ENCODE measurements around the gene PBX1.

PBX1 gene

GRCh38 chr1:164703960-164704411 lies 145.0 kb downstream of the PBX1 start:
- DNase-seq, result no peak

DNA sequence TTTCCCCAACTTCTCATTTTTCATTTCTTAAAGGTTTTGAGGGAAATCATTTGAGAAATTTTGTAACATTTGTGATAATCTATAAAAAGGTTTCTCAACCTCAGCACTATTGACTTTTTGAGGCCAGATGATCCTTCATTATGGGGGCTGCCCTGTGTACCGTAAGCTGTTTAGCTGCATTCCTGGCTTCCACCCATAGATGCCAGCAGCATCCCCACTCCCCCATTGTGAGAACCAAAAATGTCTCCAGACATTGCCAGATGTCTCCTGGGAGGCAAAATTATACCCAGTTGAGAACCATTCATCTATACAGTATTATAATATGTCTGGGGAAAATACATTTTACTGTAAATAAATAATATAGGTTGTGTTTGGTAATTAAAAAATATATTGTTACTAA lies 146.0 kb downstream of the PBX1 start:
- peak; percentile 64 for DNase-seq

DNA sequence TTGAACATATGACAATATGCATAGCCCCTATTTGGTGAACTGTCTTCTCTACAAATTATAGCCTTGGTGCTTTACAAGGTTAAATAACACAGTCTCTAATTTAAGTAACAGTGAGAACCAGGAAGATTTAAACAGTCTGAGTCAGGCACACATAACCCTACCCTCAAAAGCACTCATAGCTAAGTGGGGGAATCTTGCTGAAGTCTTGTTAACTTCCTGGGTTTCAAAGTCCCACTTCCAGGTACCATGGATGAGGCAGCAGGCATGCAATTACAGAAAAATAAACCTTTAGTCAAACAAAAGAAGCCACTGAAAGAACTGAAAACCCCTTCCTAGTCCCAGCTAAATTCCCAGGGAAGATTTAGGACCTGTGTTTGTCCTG lies 147.6 kb downstream of the PBX1 start:
- DNase-seq, result no peak

GRCh38 chr1:164707868-164708331 lies 148.9 kb downstream of the PBX1 start:
- DNase-seq, result no peak

- DNase-seq, result no peak
Measured at GRCh38 chr1:164708596-164708995, 149.6 kb downstream of the PBX1 start.

DNA sequence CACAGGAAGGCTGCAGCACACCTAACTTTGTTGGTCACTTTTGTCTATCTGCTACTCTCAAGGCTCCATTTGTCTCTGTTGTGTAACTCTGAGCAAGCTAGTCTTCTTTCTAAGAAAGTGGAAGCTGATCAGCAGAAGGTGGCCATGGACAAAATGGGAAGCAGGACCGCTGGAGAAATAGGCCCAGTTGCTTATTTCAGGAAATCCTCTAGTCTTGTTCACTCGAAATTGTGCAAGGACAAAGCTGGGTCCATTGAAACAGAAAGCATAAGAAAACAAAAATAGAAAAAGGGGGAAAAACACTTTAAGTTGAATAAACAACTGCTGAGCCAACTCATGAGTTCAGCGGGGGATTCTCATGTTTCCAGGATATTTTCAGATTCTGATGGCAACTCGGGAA lies 150.1 kb downstream of the PBX1 start:
- DNase-seq, result no peak

DNA sequence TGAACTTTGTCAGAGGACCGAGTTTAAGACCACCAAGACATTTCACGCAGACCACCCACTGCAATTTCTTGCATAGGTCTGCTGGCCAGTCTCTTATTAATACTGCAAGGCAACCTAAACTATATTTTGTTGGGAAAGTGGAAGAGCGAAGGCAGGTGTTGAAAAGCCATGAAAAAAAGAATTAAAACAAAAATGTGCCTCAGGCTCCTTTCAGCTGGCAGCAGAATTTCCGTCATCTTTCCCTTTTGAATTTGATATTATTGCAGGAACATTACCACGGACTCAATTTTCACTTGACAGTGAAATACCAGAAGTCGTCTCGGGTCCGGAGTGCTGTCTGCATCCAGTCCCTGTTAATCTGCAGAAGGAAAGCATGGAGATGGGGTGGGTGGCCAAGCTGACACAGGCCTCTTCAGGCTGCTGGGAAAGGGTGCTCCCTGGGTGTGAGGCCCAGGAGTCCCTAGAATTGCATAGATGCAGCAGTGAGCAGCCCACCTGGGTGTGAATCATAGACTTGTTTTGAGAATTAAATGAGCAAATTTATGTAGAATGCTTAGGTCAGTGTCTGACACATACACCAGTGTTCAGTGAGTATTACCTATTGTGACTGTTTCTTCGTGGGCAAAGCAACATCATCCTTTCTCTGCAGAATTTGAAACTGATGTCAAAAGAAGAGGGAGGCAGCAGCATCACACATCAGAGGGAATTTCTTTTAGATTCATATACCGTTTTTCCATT lies 150.7 kb downstream of the PBX1 start:
- no peak for DNase-seq

GRCh38 chr1:164712131-164713036 lies 153.4 kb downstream of the PBX1 start:
- DNase-seq, result no peak

DNA sequence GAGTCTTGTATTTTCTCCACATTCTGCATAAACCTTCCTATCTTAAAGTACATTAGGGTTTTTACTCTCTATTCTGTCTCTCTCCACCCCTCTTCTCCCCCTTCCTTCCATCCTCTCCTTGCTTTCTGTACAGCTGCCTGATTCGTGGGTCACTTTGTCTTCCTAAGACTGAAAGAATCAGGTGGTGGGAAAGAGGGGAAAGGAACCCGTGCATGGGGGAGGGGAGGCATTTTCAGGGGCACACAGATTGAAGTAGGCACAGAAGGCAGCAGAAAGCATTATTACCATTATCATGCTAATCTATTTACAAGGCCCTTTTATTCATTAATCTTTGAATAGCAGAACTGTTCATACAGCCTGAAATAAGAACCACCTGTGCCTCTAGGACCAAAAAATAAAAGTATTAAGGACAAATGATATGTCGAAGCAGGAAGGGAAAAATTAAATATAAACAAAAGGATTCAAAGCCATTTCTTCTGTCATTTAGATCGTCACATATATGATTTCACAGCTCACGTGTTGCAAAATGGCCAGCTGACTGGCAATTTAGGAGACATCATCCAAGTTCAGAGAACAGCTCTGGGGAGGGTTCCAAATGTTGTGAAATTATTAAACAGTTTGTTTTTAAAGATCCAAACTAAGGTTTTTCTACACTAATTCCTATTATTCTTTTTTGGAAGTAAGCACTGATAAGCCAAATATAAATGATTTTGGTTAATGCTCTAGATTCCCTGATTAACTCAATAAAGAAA lies 154.6 kb downstream of the PBX1 start:
- DNase-seq, result no peak

GRCh38 chr1:164716992-164717703 lies 158.2 kb downstream of the PBX1 start:
- DNase-seq, result no peak

- DNase-seq, result no peak
Measured at GRCh38 chr1:164718821-164719220, 159.8 kb downstream of the PBX1 start.

DNA sequence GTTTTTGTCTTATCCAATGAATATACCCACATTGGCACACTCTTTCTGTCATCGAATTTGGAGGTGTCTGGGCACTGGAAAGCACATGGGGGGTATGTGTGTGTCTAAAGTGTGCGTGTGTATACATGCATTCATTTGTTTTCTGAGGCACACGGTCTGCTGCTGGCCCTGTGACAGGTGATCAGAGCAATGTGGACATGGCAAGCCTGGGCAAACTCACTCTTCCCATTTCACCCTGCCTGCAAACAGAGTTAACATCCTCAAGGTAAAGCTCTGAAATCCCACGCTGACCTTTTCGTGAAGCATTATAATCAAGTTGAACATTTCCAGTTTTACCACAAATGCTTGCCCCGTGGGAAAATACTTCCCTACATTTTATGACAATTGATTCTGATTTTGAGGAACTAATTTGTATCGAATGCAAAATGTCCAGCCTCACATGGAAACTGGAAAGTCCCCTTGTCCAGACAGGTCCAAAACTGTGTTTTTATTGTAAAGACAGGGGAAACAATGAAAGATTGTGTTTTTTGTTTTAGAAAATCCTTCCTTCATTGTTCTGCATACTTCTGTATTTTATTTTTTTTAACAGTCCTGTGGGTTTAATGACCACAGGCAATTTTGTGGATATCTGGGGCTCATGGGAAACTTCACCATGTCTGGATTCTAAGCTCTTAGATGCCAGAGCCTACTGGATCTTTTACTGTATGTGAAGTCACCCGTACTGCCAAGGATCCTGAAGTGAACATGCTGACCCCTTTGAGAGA lies 160.9 kb downstream of the PBX1 start:
- DNase-seq, result no peak

- no peak for DNase-seq
Measured at GRCh38 chr1:164720440-164721227, 161.7 kb downstream of the PBX1 start.

GRCh38 chr1:164721228-164721496 lies 162.2 kb downstream of the PBX1 start:
- DNase-seq, result no peak

DNA sequence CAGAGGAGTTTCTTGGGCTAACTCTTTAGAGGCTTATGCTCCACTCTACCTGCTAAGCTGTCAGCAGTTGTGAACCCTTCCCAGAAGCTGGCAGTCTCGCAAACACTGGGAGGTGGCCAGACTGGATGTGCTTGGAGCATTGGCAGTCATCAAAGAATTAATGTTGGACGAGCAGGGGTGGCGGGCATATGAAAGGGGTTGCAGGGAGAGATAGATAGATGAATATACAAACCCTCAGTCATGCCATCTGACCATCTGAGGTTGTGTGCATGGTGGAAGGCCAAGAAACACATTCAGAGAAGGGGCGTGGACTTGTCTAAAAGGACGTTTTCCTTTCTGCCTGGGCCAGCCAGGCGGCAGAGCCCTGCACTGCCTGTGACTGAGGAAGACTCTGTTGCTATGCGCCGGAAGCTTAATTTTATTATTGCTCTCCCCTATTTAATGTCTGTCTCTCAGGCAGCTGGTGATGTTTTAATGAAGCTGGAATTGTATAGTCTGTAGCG lies 164.4 kb downstream of the PBX1 start:
- peak; percentile 92 for DNase-seq

DNA sequence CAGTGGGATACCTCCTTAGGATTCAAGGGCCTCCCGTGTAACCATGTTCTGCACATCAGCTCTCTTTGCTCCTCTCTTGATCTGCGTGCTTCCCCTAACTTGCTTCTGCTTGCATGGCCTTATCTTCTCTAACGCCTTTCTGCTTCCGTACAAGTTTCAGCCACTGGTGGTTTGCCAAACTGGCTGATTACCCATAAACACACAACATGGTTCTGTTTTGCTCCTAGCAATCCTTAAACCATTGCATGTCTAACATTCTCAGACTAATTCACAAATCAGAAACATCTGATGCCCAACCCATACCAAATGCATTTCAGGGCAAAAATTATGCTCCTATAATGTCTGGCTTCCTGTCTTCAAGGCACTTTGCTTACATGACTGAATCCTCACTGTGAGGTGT lies 166.4 kb downstream of the PBX1 start:
- no peak for DNase-seq

GRCh38 chr1:164726235-164726634 lies 167.3 kb downstream of the PBX1 start:
- no peak for DNase-seq

- no peak for DNase-seq
Measured at GRCh38 chr1:164728719-164729118, 169.7 kb downstream of the PBX1 start.

- DNase-seq, result no peak
Measured at GRCh38 chr1:164731161-164731876, 172.3 kb downstream of the PBX1 start.

- no peak for DNase-seq
Measured at GRCh38 chr1:164733070-164733469, 174.1 kb downstream of the PBX1 start.

All from NCI-H446 treated with DMSO at 0.1 percent for 48 hours (cell line).